Measurements from ENCODE around the gene SDK1. TPM values are rescaled to one million over a fixed set of nuclear protein-coding genes. Genes with fewer than 3 reads are reported as not detected.

SDK1 gene
- polyA plus RNA-seq, 2 of the 4 experiments (the other 2 are of a cell fraction): 0.12 to 0.28 TPM

DNA sequence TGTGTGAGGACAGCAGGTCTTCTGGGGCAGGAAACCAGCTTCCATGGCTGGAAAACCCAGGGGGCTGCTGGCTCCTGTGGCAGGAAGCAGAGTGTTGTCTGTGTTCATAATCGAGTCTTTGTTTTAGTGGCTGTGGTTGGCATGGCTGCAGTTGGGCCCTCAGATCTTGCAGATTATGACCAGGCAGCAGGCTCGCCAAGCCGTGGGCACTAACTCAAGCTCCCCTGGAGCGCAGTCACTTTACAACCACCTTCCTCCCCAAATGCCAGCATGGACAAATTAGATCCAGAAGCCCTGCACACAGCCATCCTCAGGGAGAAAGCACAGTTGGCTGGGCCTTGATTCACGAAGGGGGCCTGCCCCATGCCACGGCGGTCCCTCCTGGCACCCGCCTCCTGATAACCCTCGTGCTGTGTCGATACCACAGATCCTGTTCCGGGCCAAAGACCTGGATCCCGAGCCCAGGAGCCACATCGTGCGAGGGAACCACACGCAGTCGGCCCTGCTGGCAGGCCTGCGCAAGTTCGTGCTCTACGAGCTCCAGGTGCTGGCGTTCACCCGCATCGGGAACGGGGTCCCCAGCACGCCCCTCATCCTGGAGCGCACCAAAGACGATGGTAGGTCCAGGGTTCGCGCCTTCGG is 828.5 kb downstream of the SDK1 start:
- POLR2A ChIA-PET: no interaction called here
- TF ChIP-seq SREBF2 (IDR thresholded peaks at IDR 0.05) (no peak), MAFK (IDR thresholded peaks at IDR 0.05; ENCODE audit: partially characterized antibody) (no peak), GATA3 (IDR thresholded peaks at IDR 0.05; ENCODE audit: borderline replicate concordance) (no peak)
- TF ChIP-seq, protein P1, sequence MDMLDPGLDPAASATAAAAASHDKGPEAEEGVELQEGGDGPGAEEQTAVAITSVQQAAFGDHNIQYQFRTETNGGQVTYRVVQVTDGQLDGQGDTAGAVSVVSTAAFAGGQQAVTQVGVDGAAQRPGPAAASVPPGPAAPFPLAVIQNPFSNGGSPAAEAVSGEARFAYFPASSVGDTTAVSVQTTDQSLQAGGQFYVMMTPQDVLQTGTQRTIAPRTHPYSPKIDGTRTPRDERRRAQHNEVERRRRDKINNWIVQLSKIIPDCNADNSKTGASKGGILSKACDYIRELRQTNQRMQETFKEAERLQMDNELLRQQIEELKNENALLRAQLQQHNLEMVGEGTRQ (IDR thresholded peaks at IDR 0.05): no peak
- CTCF ChIA-PET: interaction anchor here (0.9 kb wide), 1 partner anchor 27 kb away, joined by 3 read pairs; no protein-coding TSS in a partner anchor

DNA sequence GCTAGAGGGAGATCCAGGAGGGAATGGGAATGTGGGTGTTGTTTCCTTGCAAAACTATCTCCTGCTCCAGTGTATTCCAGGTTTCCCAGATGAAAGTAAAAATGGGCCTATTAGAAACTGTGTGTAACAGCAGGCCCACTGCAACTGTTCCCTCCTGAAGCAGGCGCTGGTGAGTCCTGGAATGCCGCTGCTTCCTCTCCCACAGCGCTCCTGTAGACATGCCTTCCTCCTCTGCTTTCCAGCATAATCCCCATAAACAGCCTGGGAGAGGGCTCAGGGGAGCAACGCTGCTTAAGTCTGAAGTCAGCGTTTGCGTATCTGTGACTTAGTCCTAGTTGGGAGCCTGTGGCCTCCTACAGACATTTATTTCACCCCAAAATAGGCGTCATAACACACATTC is 830.0 kb downstream of the SDK1 start:
- Histone ChIP-seq H3K4me1 (no peaks in the 10 kb centered on the region), H3K9me3 (no peaks in the 10 kb centered on the region), H3K4me3 (no peak overlapping the region), H3K27ac (no peak overlapping the region), H3K4me2 (no peak overlapping the region)
- FAIRE-seq (no peak), DNase-seq (ENCODE audit: low read depth in 1 of 2, low spot score in 1 of 2) (no peak), ATAC-seq (no peak)
- ChIA-PET CTCF (no interaction called here), POLR2A (no interaction called here)
- TF ChIP-seq, protein P2, sequence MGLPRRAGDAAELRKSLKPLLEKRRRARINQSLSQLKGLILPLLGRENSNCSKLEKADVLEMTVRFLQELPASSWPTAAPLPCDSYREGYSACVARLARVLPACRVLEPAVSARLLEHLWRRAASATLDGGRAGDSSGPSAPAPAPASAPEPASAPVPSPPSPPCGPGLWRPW (IDR thresholded peaks at IDR 0.05): no peak
- TF ChIP-seq CHD4 (IDR thresholded peaks at IDR 0.05; ENCODE audit: borderline replicate concordance) (no peak), TFCP2L1 (CRISPR knock-in tag; IDR thresholded peaks at IDR 0.05) (no peak), EHMT2 (IDR thresholded peaks at IDR 0.05; ENCODE audit: low read depth) (no peak), CHD2 (IDR thresholded peaks at IDR 0.05; ENCODE audit: low read length, partially characterized antibody) (no peak), SREBF2 (IDR thresholded peaks at IDR 0.05) (no peak), HDAC2 (IDR thresholded peaks at IDR 0.05) (no peak), RFX5 (IDR thresholded peaks at IDR 0.05) (no peak), ZC3H11A (IDR thresholded peaks at IDR 0.05) (no peak), TP53 (CRISPR knock-in tag; IDR thresholded peaks at IDR 0.05) (no peak), KDM1A (IDR thresholded peaks at IDR 0.05; ENCODE audit: low read depth) (no peak), NR3C1 (IDR thresholded peaks at IDR 0.05) (no peak), POLR2A (IDR thresholded peaks at IDR 0.05; ENCODE audit: low read length) (no peak)
- 58% methylated on average over 6 of the region's 7 CpGs for WGBS (ENCODE audit: missing lambda C conversion rate)

More for the DNA sequence above, 828.5 kb downstream of the SDK1 start:
- H3K4me3 ChIP-seq: no peak overlapping the region
- ATAC-seq (no peak), FAIRE-seq (no peak), DNase-seq (ENCODE audit: low read depth in 1 of 2, low spot score in 1 of 2) (no peak)
- H3K4me1 ChIP-seq: no peaks in the 10 kb centered on the region
- no peak overlapping the region for H3K27ac ChIP-seq
- H3K9me3 ChIP-seq: no peaks in the 10 kb centered on the region
- 62% methylated on average over 25 of the region's 29 CpGs for WGBS (ENCODE audit: missing lambda C conversion rate)
- no peak overlapping the region for H3K4me2 ChIP-seq

DNA sequence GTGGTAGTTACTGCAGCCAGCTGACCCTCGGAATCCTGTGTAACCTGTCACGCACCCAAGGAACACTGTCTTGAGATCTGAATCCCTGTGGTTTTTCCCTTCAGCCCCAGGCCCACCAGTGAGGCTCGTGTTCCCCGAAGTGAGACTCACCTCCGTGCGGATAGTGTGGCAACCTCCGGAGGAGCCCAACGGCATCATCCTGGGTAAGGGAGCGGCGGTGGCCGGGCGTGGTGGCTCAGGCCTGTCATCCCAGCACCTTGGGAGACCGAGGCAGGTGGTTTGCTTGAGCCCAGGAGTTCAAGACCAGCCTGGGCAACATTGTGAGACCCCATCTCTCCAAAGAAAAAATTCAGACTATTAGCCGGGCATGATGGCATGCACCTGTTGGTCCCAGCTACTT is 831.2 kb downstream of the SDK1 start:
- WGBS (ENCODE audit: missing lambda C conversion rate): 49% methylated on average over 10 of the region's 14 CpGs
- ATAC-seq: no peak
- FAIRE-seq: no peak
- Histone ChIP-seq H3K9me3 (no peaks in the 10 kb centered on the region), H3K4me1 (no peaks in the 10 kb centered on the region), H3K27ac (no peak overlapping the region), H3K4me3 (no peak overlapping the region), H3K4me2 (no peak overlapping the region)
- ChIA-PET POLR2A (no interaction called here), CTCF (no interaction called here)
- TF ChIP-seq BHLHE40 (IDR thresholded peaks at IDR 0.05; ENCODE audit: low read depth, low read length): no peak
- TF ChIP-seq, protein P3, sequence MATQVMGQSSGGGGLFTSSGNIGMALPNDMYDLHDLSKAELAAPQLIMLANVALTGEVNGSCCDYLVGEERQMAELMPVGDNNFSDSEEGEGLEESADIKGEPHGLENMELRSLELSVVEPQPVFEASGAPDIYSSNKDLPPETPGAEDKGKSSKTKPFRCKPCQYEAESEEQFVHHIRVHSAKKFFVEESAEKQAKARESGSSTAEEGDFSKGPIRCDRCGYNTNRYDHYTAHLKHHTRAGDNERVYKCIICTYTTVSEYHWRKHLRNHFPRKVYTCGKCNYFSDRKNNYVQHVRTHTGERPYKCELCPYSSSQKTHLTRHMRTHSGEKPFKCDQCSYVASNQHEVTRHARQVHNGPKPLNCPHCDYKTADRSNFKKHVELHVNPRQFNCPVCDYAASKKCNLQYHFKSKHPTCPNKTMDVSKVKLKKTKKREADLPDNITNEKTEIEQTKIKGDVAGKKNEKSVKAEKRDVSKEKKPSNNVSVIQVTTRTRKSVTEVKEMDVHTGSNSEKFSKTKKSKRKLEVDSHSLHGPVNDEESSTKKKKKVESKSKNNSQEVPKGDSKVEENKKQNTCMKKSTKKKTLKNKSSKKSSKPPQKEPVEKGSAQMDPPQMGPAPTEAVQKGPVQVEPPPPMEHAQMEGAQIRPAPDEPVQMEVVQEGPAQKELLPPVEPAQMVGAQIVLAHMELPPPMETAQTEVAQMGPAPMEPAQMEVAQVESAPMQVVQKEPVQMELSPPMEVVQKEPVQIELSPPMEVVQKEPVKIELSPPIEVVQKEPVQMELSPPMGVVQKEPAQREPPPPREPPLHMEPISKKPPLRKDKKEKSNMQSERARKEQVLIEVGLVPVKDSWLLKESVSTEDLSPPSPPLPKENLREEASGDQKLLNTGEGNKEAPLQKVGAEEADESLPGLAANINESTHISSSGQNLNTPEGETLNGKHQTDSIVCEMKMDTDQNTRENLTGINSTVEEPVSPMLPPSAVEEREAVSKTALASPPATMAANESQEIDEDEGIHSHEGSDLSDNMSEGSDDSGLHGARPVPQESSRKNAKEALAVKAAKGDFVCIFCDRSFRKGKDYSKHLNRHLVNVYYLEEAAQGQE (IDR thresholded peaks at IDR 0.05): no peak
- no peak for DNase-seq (ENCODE audit: low read depth in 1 of 2, low spot score in 1 of 2)

Data from A549 (cell line).